ENCODE data around the gene ZNF532. TPM values are rescaled to one million over a fixed set of nuclear protein-coding genes. Genes with fewer than 3 reads are reported as not detected.

ZNF532 gene
- total and polyA plus RNA-seq, 2 of the 13 experiments (the other 11 are each of a cell fraction or from before 2014, with no cell fraction given): not detected

DNA sequence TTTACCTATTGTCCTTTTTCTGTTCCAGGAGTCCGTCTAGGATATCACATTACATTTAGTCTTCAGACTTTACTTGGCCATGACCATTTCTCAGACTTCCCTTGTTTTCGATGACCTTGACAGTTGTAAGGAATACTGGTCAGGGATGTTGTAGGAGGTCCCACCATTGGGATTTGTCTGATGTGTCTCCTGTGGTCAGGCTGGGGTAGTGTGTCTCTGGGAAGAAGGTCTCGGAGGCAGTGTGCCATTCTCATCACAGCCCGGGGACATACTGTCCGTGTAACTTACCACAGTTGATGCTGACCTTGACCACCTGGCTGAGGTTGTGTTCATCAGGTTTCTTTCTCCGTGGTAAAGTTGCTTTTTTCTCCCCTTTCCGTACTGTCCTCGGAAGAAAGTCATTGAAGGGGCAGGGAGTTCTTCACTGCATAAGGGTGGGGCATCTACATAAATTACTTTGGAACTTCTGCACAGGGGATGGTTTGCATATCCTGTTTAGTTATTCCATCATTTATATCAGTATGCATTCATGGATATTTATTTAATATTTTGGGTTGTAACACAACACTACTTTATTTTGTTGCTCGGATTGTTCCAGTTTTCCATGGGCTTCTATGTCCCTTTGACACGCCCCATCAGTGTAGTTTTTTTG is 41.2 kb downstream of the ZNF532 start:
- intact Hi-C loops (cut with micrococcal nuclease; ENCODE audit: unreplicated experiment): no loop called here
- Histone ChIP-seq H4K20me1 (ENCODE audit: insufficient read depth, low read length) (no peaks in the 10 kb centered on the region), H2AFZ (ENCODE audit: low read length) (no peak overlapping the region), H3K4me3 (replicated peaks in 1 of 3; ENCODE audit: insufficient read depth in 1 of 3, low read depth in 2 of 3, low read length in 3 of 3) (no peak overlapping the region), H3K4me1 (ENCODE audit: insufficient read depth, low read length) (no peaks in the 10 kb centered on the region), H3K9me3 (ENCODE audit: low read length) (no peaks in the 10 kb centered on the region), H3K27me3 (ENCODE audit: control insufficient read depth in 1 of 2, insufficient read depth in 2 of 2, low read length in 2 of 2) (peaks cover 3 to 42% of the 10 kb centered on the region in 2 experiments), H3K79me2 (ENCODE audit: insufficient read depth, low read length) (no peaks in the 10 kb centered on the region), H3K9ac (ENCODE audit: insufficient read depth, low read depth, low read length) (no peak overlapping the region), H3K27ac (ENCODE audit: extremely low read length, insufficient read depth, low read length) (no peak overlapping the region), H3K4me2 (ENCODE audit: low read depth, low read length) (no peak overlapping the region), H3K36me3 (replicated peaks in 1 of 2; ENCODE audit: control insufficient read depth in 1 of 2, insufficient read depth in 2 of 2, low read length in 2 of 2) (no peaks in the 10 kb centered on the region)
- no peak for FAIRE-seq
- CTCF ChIA-PET (ENCODE audit: low intra/inter-chr PET ratio, low total read pairs): no interaction called here
- no peak for DNase-seq (ENCODE audit: low spot score)
- ATAC-seq: no peak
- BruUV-seq (replicated peaks): no TSS peak
- POLR2A ChIA-PET: no interaction called here
- WGBS (ENCODE audit: low lambda C conversion rate): 9% methylated on average over 10 of the region's 10 CpGs
- in situ Hi-C loops (cut with HindIII; ENCODE audit: extremely low pct_ligation_motif_present, low pct_unique_long_range_greater_than_20kb): no loop called here
- no peak for TF ChIP-seq U2AF1 (optimal IDR thresholded peaks at IDR 0.05; ENCODE audit: low read depth, low read length)
- TF ChIP-seq, protein P1, sequence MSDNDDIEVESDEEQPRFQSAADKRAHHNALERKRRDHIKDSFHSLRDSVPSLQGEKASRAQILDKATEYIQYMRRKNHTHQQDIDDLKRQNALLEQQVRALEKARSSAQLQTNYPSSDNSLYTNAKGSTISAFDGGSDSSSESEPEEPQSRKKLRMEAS (IDR thresholded peaks at IDR 0.05): no peak
- no peak for TF ChIP-seq SOX5 (CRISPR knock-in tag; IDR thresholded peaks at IDR 0.05; ENCODE audit: borderline replicate concordance)
- TF ChIP-seq, protein P2, sequence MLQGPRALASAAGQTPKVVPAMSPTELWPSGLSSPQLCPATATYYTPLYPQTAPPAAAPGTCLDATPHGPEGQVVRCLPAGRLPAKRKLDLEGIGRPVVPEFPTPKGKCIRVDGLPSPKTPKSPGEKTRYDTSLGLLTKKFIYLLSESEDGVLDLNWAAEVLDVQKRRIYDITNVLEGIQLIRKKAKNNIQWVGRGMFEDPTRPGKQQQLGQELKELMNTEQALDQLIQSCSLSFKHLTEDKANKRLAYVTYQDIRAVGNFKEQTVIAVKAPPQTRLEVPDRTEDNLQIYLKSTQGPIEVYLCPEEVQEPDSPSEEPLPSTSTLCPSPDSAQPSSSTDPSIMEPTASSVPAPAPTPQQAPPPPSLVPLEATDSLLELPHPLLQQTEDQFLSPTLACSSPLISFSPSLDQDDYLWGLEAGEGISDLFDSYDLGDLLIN (CRISPR knock-in tag; IDR thresholded peaks at IDR 0.05; ENCODE audit: borderline replicate concordance): no peak
- TF ChIP-seq ZNF570 (CRISPR knock-in tag; IDR thresholded peaks at IDR 0.05; ENCODE audit: borderline replicate concordance): no peak
- no peak for TF ChIP-seq SRSF1 (optimal IDR thresholded peaks at IDR 0.05; ENCODE audit: low read depth, low read length)
- no peak for TF ChIP-seq ZNF773 (CRISPR knock-in tag; IDR thresholded peaks at IDR 0.05; ENCODE audit: borderline replicate concordance)
- TF ChIP-seq HHEX (CRISPR knock-in tag; IDR thresholded peaks at IDR 0.05): no peak
- no peak for TF ChIP-seq GATA4 (IDR thresholded peaks at IDR 0.05; ENCODE audit: borderline replicate concordance, low read depth)
- TF ChIP-seq, protein P3, sequence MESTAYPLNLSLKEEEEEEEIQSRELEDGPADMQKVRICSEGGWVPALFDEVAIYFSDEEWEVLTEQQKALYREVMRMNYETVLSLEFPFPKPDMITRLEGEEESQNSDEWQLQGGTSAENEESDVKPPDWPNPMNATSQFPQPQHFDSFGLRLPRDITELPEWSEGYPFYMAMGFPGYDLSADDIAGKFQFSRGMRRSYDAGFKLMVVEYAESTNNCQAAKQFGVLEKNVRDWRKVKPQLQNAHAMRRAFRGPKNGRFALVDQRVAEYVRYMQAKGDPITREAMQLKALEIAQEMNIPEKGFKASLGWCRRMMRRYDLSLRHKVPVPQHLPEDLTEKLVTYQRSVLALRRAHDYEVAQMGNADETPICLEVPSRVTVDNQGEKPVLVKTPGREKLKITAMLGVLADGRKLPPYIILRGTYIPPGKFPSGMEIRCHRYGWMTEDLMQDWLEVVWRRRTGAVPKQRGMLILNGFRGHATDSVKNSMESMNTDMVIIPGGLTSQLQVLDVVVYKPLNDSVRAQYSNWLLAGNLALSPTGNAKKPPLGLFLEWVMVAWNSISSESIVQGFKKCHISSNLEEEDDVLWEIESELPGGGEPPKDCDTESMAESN (CRISPR knock-in tag; conservative IDR thresholded peaks at IDR 0.05): no peak
- no peak for TF ChIP-seq TBX2 (CRISPR knock-in tag; IDR thresholded peaks at IDR 0.05; ENCODE audit: borderline replicate concordance)
- TF ChIP-seq ZNF703 (CRISPR knock-in tag; IDR thresholded peaks at IDR 0.05; ENCODE audit: borderline replicate concordance): no peak
- no peak for TF ChIP-seq ZNF441 (CRISPR knock-in tag; IDR thresholded peaks at IDR 0.05; ENCODE audit: borderline replicate concordance)
- TF ChIP-seq, protein P4, sequence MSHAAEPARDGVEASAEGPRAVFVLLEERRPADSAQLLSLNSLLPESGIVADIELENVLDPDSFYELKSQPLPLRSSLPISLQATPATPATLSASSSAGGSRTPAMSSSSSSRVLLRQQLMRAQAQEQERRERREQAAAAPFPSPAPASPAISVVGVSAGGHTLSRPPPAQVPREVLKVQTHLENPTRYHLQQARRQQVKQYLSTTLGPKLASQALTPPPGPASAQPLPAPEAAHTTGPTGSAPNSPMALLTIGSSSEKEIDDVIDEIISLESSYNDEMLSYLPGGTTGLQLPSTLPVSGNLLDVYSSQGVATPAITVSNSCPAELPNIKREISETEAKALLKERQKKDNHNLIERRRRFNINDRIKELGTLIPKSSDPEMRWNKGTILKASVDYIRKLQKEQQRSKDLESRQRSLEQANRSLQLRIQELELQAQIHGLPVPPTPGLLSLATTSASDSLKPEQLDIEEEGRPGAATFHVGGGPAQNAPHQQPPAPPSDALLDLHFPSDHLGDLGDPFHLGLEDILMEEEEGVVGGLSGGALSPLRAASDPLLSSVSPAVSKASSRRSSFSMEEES (CRISPR knock-in tag; IDR thresholded peaks at IDR 0.05): no peak
- TF ChIP-seq ZNF768 (CRISPR knock-in tag; IDR thresholded peaks at IDR 0.05): no peak
- TF ChIP-seq CENPT (CRISPR knock-in tag; IDR thresholded peaks at IDR 0.05; ENCODE audit: low read depth): no peak
